H9 (cell line): ENCODE measurements around the gene DUSP2. TPM values are rescaled to one million over a fixed set of nuclear protein-coding genes. Genes with fewer than 3 reads are reported as not detected.

Source experiments
- DNase-seq: peaks from one replicate; pipeline ENCODE4 v3.0.0-alpha.2; 2017
- H2AFZ ChIP-seq: one replicate; pipeline ENCODE4 v1.6.1; 2013; ENCODE audit warnings: mild to moderate bottlenecking, low read length, control low read depth, moderate library complexity
- H2AK5ac ChIP-seq: 2 replicates; pipeline ENCODE4 v1.6.1; 2013; ENCODE audit warnings: low read length, control low read depth, mixed read lengths; ENCODE audit not compliant: insufficient read length
- H2BK120ac ChIP-seq: one replicate; pipeline ENCODE4 v1.6.1; 2013; ENCODE audit warnings: low read depth, mild to moderate bottlenecking, low read length, control low read depth, inconsistent platforms; ENCODE audit not compliant: poor library complexity, severe bottlenecking
- H2BK12ac ChIP-seq: 2 replicates; pipeline ENCODE4 v1.6.1; 2013; ENCODE audit warnings: low read length, control low read depth, mixed read lengths, low read depth; ENCODE audit not compliant: insufficient read length
- H2BK15ac ChIP-seq: 2 replicates; pipeline ENCODE4 v1.6.1; 2013; ENCODE audit warnings: low read depth, low read length, control low read depth
- H2BK20ac ChIP-seq: one replicate; pipeline ENCODE4 v1.6.1; 2013; ENCODE audit warnings: low read depth, mild to moderate bottlenecking, low read length, control low read depth, inconsistent platforms; ENCODE audit not compliant: poor library complexity, severe bottlenecking
- H2BK5ac ChIP-seq: 2 replicates; pipeline ENCODE4 v1.6.1; 2013; ENCODE audit warnings: low read length, control low read depth, mixed read lengths; ENCODE audit not compliant: insufficient read length
- H3K14ac ChIP-seq: 2 replicates; pipeline ENCODE4 v1.6.1; 2013; ENCODE audit warnings: low read length, control low read depth; ENCODE audit not compliant: insufficient read depth
- H3K18ac ChIP-seq: 2 replicates; pipeline ENCODE4 v1.6.1; 2013; ENCODE audit warnings: low read depth, mild to moderate bottlenecking, mixed read lengths, low read length, control low read depth; ENCODE audit not compliant: insufficient read length
- H3K23ac ChIP-seq: 2 replicates; pipeline ENCODE4 v1.6.1; 2013; ENCODE audit warnings: low read length, control low read depth, mixed read lengths, low read depth; ENCODE audit not compliant: insufficient read length
- H3K23me2 ChIP-seq: 2 replicates; pipeline ENCODE4 v1.6.1; 2013; ENCODE audit warnings: low read depth, mild to moderate bottlenecking, mixed read lengths, low read length, control low read depth; ENCODE audit not compliant: insufficient read length, poor library complexity, severe bottlenecking
- H3K27ac ChIP-seq: 2 replicates; pipeline ENCODE4 v1.5.1; 2013; ENCODE audit warnings: low read length, control low read depth, mixed read lengths, low read depth; ENCODE audit not compliant: insufficient read length
- H3K27me3 ChIP-seq: 2 replicates; pipeline ENCODE4 v1.6.1; 2013; ENCODE audit warnings: low read length, control low read depth, inconsistent platforms; ENCODE audit not compliant: insufficient read depth
- H3K4ac ChIP-seq: 2 replicates; pipeline ENCODE4 v1.6.1; 2013; ENCODE audit warnings: low read depth, mild to moderate bottlenecking, control low read depth, inconsistent platforms, low read length, moderate library complexity
- H3K4me1 ChIP-seq: 2 replicates; pipeline ENCODE4 v1.6.1; 2013; ENCODE audit warnings: low read length, control low read depth, inconsistent platforms; ENCODE audit not compliant: insufficient read depth
- H3K4me2 ChIP-seq: 2 replicates; pipeline ENCODE4 v1.6.1; 2013; ENCODE audit warnings: low read length, control low read depth, mixed read lengths; ENCODE audit not compliant: insufficient read length, insufficient read depth
- H3K56ac ChIP-seq: 2 replicates; pipeline ENCODE4 v1.6.1; 2013; ENCODE audit warnings: low read depth, mild to moderate bottlenecking, mixed read lengths, low read length, control low read depth; ENCODE audit not compliant: insufficient read length
- H3K79me1 ChIP-seq: 2 replicates; pipeline ENCODE4 v1.6.1; 2013; ENCODE audit warnings: low read depth, mild to moderate bottlenecking, moderate library complexity, low read length, control low read depth, inconsistent platforms; ENCODE audit not compliant: insufficient read depth, poor library complexity, severe bottlenecking
- H3K79me2 ChIP-seq: 2 replicates; pipeline ENCODE4 v1.6.1; 2013; ENCODE audit warnings: low read length, control low read depth, inconsistent platforms; ENCODE audit not compliant: insufficient read depth
- H3K9ac ChIP-seq: 2 replicates; pipeline ENCODE4 v1.6.1; 2013; ENCODE audit warnings: low read length, control low read depth, mixed read lengths; ENCODE audit not compliant: insufficient read length; ENCODE audit errors: extremely low read depth
- H3K9me3 ChIP-seq: one replicate; pipeline ENCODE4 v1.6.1; 2013; ENCODE audit warnings: low read depth, low read length, inconsistent platforms; ENCODE audit not compliant: control insufficient read depth
- H3T11ph ChIP-seq: one replicate; pipeline ENCODE4 v1.6.1; 2013; ENCODE audit warnings: mild to moderate bottlenecking, low read length, control low read depth, inconsistent platforms
- H4K20me1 ChIP-seq: one replicate; pipeline ENCODE4 v1.6.1; 2013; ENCODE audit not compliant: control insufficient read depth, insufficient read length, insufficient read depth
- H4K5ac ChIP-seq: 2 replicates; pipeline ENCODE4 v1.6.1; 2013; ENCODE audit warnings: low read depth, mild to moderate bottlenecking, mixed read lengths, low read length, control low read depth; ENCODE audit not compliant: insufficient read length
- H4K8ac ChIP-seq: replicated peaks from 2 replicates; pipeline ENCODE4 v1.6.1; 2013; ENCODE audit warnings: low read length, control low read depth, mixed read lengths, low read depth; ENCODE audit not compliant: insufficient read length
- H4K91ac ChIP-seq: 2 replicates; pipeline ENCODE4 v1.6.1; 2013; ENCODE audit warnings: low read depth, mild to moderate bottlenecking, moderate library complexity, mixed read lengths, low read length, control low read depth; ENCODE audit not compliant: insufficient read length
- H3K27ac Mint-ChIP-seq, 3 experiments: 2 replicates in 2 of 3; 3 replicates in 1 of 3; pipeline ENCODE4 v1.8.0; 2020 to 2021; ENCODE audit warnings: mixed read lengths in 3 of 3, mild to moderate bottlenecking in 1 of 3, moderate library complexity in 1 of 3
- H3K27me3 Mint-ChIP-seq: 2 replicates; pipeline ENCODE4 v1.8.0; 2021; ENCODE audit warnings: low read depth, mild to moderate bottlenecking, moderate library complexity, mixed read lengths
- H3K36me3 Mint-ChIP-seq, 3 experiments: 2 replicates in 2 of 3; 3 replicates in 1 of 3; pipeline ENCODE4 v1.8.0; 2020 to 2021; ENCODE audit warnings: low read depth in 3 of 3, mixed read lengths in 3 of 3; ENCODE audit not compliant: insufficient read depth in 1 of 3
- H3K4me1 Mint-ChIP-seq, 2 experiments: 2 replicates each; pipeline ENCODE4 v1.8.0; 2020; ENCODE audit warnings: mixed read lengths in 2 of 2
- H3K4me3 Mint-ChIP-seq, 2 experiments: 2 replicates in 1 of 2; 3 replicates in 1 of 2; pipeline ENCODE4 v1.8.0; 2020 to 2021; ENCODE audit warnings: mild to moderate bottlenecking in 2 of 2, mixed read lengths in 2 of 2, moderate library complexity in 1 of 2
- H3K9me3 Mint-ChIP-seq, 2 experiments: 2 replicates in 1 of 2; 3 replicates in 1 of 2; pipeline ENCODE4 v1.8.0; 2020; ENCODE audit warnings: mild to moderate bottlenecking in 2 of 2, mixed read lengths in 2 of 2, moderate library complexity in 1 of 2
- CTCF ChIP-seq: fragments of 200-600 bp; sonication (generic); conservative IDR thresholded peaks from 3 replicates; pipeline ENCODE4 v1.8.0; 2021; ENCODE audit warnings: antibody characterized with exemption, mild to moderate bottlenecking
- WGBS: extraction: QIAGEN DNeasy Blood & Tissue Kit; methylation state at CpG from one replicate; pipeline ENCODE4 v1.1.7; 2013; ENCODE audit warnings: missing lambda C conversion rate, low lambda C conversion rate, mixed read lengths; ENCODE audit not compliant: insufficient read length; ENCODE audit errors: extremely low coverage; 5-methylcytosine and 5-hydroxymethylcytosine counted together
- total RNA-seq: library from RNA; stranded (reverse); gene quantifications from 2 replicates; pipeline ENCODE4 v1.2.1, GENCODE V29; 2021

DUSP2 gene
- total RNA-seq, 1 experiment from 2014 or later = 14.9 TPM

- H3K27me3 ChIP-seq = no peaks in the 10 kb centered on the region; the same call in 1 of the 2 replicates
These were observed 28.8 kb downstream of the DUSP2 start, which contains the start of gene ADRA2B for GRCh38 chr2:96116424-96116878. TSS of gene ADRA2B (minus strand) at chr2:96116571. CDS start at chr2:96116149, 422 bp downstream.

More at GRCh38 chr2:96116424-96116878, 28.8 kb downstream of the DUSP2 start, which contains the start of gene ADRA2B:
- Histone ChIP-seq H2BK120ac (no peak within 1 kb of the TSS), H3K27ac (no peak within 1 kb of the TSS), H2BK20ac (no peak within 1 kb of the TSS), H3K23ac (no peak within 1 kb of the TSS), H3K4me1 (no peaks in the 10 kb centered on the region), H3K4ac (no peak within 1 kb of the TSS), H2AK5ac (no peak within 1 kb of the TSS), H2BK12ac (no peak within 1 kb of the TSS), H2BK5ac (no peak within 1 kb of the TSS), H2BK15ac (no peak within 1 kb of the TSS; the same call in 1 of the 2 replicates), H3K56ac (no peak within 1 kb of the TSS), H4K91ac (no peak within 1 kb of the TSS), H3K9me3 (no peaks in the 10 kb centered on the region), H3K79me1 (no peaks in the 10 kb centered on the region), H4K5ac (no peak within 1 kb of the TSS), H3T11ph (no peak within 1 kb of the TSS), H4K20me1 (no peaks in the 10 kb centered on the region), H4K8ac (no peak within 1 kb of the TSS), H2AFZ (no peak within 1 kb of the TSS), H3K18ac (no peak within 1 kb of the TSS), H3K9ac (no peak within 1 kb of the TSS), H3K14ac (peak within 1 kb of the TSS; percentile 40; the same call in 1 of the 2 replicates), H3K4me2 (peak within 1 kb of the TSS; percentile 57), H3K23me2 (peaks cover 9% of the 10 kb centered on the region), H3K79me2 (no peaks in the 10 kb centered on the region)
- Mint-ChIP-seq H3K9me3 (peaks cover 2 to 4% of the 10 kb centered on the region in 2 experiments; a peak in 2 of 5 replicates), H3K36me3 (peaks cover 0 to 8% (median 8%) of the 10 kb centered on the region in 3 experiments; a peak in 4 of 7 replicates), H3K4me1 (peaks cover 22 to 42% of the 10 kb centered on the region in 2 experiments), H3K4me3 (peak within 1 kb of the TSS; percentile 64 to 80), H3K27me3 (peaks cover 66% of the 10 kb centered on the region), H3K27ac (no peak within 1 kb of the TSS)
- no CpG with 5 or more reads among the region's 64 CpGs for WGBS
- TF ChIP-seq CTCF = no peak
- DNase-seq = peak; percentile 90
